Adipocyte (in vitro differentiated cells): Measurements from ENCODE around the gene BRPF1.
"Not testable (repeated sequence)": the region's sequence is repeated elsewhere in the genome, so short reads cannot be mapped to it uniquely, and the experiment has no call there.

Experiments
- DNase-seq: peaks from one replicate; pipeline ENCODE4 v3.0.0-alpha.2; 2015; ENCODE audit warnings: low read depth
- H3K27me3 ChIP-seq: replicated peaks from 2 replicates; pipeline ENCODE4 v1.7.0; 2013; ENCODE audit warnings: mild to moderate bottlenecking, low read length, moderate library complexity; ENCODE audit not compliant: control insufficient read depth, insufficient read depth
- H3K36me3 ChIP-seq: 2 replicates; pipeline ENCODE4 v1.7.0; 2013; ENCODE audit warnings: low read length, mild to moderate bottlenecking, moderate library complexity; ENCODE audit not compliant: control insufficient read depth, insufficient read depth, severe bottlenecking
- H3K4me1 ChIP-seq: 2 replicates; pipeline ENCODE4 v1.7.0; 2013; ENCODE audit warnings: mild to moderate bottlenecking, low read length, moderate library complexity; ENCODE audit not compliant: control insufficient read depth, insufficient read depth
- H3K4me3 ChIP-seq: 2 replicates; pipeline ENCODE4 v1.7.0; 2013; ENCODE audit warnings: mild to moderate bottlenecking, low read length, moderate library complexity
- H3K9ac ChIP-seq: 2 replicates; pipeline ENCODE4 v1.7.0; 2013; ENCODE audit warnings: mild to moderate bottlenecking, low read length, moderate library complexity
- H3K9me3 ChIP-seq: 2 replicates; pipeline ENCODE4 v1.7.0; 2013; ENCODE audit warnings: mild to moderate bottlenecking, low read length, moderate library complexity; ENCODE audit not compliant: control insufficient read depth

Gene BRPF1

DNA sequence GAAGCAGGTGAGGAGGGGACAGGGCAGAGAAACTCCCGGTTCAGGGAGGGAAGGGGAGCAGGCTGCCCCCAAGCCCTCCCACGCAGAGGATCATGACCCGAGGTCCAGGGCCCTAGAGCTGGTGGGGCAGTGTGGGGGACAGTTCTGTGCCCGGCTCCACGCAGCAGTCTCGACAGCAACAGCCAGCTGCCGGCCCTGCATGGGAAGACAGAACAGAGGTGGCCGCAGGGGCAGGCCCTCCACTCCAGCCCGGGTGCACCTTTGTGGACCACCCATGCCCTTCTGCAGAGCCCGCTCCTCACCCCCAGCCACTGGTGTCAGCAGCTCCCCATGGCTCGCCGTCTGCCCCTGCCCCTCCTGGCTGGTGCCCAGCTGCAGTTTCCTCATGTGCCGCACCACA is 25.9 kb downstream of the BRPF1 start:
- peaks cover 68% of the 10 kb centered on the region for H3K36me3 ChIP-seq
- no peaks in the 10 kb centered on the region for H3K9me3 ChIP-seq
- no peak overlapping the region for H3K4me3 ChIP-seq
- H3K27me3 ChIP-seq, result no peaks in the 10 kb centered on the region
- no peak overlapping the region for H3K9ac ChIP-seq
- no peak for DNase-seq
- peaks cover 7% of the 10 kb centered on the region for H3K4me1 ChIP-seq

DNA sequence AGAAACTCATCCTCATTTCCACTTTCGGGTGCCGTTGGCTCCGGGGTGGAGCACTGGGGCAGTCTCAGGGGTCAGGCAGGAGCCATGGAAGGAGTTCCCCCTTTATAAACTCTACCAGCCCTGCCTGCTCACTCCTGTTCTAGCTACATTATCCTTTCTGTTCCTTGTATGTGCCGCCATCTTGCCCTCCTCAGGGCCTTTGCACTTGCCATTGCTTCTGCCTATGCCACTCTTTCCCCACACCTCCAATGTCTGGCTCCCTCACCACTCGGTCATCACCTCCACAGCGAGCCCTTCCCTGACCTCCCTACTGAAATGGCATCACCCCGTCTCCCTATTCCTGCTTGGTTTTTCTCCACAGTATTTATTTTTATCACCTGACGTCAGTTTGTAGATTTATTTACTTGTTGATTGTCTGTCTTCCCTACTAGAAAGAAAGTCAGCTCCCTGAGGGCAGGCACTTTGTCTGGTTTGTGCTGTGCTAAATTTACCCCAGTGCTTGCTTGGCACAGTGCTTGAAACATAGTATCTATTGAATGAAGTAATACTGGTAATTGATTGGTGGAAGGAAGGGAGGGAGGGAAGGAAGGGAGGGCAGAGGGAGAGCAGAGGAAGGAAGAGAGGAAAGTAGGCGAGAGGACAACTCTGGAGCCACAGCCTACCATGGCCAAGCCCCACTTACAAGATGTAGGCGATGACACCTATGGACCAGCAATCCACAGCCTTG is 29.4 kb downstream of the BRPF1 start:
- Histone ChIP-seq H3K36me3 (peaks cover 80% of the 10 kb centered on the region), H3K4me3 (no peak overlapping the region), H3K27me3 (no peaks in the 10 kb centered on the region), H3K9me3 (no peaks in the 10 kb centered on the region), H3K9ac (no peak overlapping the region), H3K4me1 (no peaks in the 10 kb centered on the region)
- DNase-seq, result no peak

DNA sequence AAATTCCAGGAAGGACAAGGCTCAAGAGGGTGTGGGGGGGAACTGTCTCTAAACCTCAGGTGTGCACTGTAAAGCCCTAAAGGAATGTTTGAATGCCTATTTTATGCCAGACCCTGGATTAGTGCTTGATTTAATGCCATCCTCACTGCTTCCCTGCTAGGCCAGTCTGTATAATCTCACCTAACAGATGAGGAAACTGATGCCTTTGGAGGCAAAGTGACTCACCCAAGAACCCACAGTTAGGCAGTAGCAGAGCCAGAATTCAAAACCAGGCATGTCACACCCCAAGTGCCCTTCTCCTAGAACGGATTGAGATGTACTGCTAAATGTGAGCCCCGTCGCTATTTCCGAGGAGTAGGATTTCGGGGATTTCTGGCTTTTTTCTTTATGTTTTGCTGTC is 30.4 kb downstream of the BRPF1 start:
- no peak overlapping the region for H3K9ac ChIP-seq
- H3K4me3 ChIP-seq, result no peak overlapping the region
- peaks cover 76% of the 10 kb centered on the region for H3K36me3 ChIP-seq
- H3K9me3 ChIP-seq, result no peaks in the 10 kb centered on the region
- no peak for DNase-seq
- H3K27me3 ChIP-seq, result no peaks in the 10 kb centered on the region
- no peaks in the 10 kb centered on the region for H3K4me1 ChIP-seq

DNA sequence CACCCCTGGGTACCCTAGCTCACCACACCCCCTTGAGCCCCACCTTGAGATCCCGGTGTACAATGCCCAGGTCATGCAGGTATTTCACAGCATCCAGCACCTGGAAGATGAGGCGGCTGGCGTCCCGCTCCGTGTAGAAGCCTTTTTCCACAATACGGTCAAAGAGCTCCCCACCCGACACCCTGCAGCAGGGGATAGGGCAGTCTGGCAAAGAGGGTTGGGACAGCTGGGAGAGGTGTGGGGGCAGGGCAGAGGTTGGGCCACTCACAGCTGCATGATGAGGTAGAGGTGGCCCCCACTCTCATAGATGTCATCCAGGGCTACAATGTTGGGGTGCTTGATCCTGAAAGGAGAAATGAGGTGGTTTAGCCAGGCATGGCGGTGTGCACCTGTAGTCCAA is 31.3 kb downstream of the BRPF1 start:
- Histone ChIP-seq H3K9ac (no peak overlapping the region), H3K4me3 (no peak overlapping the region), H3K4me1 (no peaks in the 10 kb centered on the region), H3K27me3 (no peaks in the 10 kb centered on the region), H3K36me3 (peaks cover 66% of the 10 kb centered on the region), H3K9me3 (no peaks in the 10 kb centered on the region)
- DNase-seq, result no peak

DNA sequence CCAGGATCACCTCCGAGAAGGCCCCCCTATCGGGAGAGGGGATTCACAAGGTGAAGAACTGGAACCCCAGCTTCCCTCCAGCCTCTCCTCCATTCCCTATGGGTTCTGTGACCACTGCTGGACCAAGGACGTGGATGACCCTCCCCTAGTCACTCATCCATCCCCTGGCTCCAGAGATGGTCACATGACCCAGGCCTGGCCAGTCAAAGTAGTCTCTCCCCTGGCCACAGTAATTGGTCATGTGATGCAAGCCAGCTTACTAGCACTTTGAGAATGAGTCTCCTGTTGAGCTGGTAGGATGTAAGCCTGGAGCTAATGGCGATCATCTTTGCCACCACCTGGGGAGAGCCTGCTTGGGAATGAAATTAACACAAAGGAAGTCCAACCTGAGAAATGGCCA is 34.3 kb downstream of the BRPF1 start:
- Histone ChIP-seq H3K27me3 (no peaks in the 10 kb centered on the region), H3K4me3 (no peak overlapping the region), H3K9me3 (no peaks in the 10 kb centered on the region), H3K9ac (no peak overlapping the region), H3K36me3 (peaks cover 39% of the 10 kb centered on the region), H3K4me1 (peaks cover 25% of the 10 kb centered on the region)
- DNase-seq, result no peak

DNA sequence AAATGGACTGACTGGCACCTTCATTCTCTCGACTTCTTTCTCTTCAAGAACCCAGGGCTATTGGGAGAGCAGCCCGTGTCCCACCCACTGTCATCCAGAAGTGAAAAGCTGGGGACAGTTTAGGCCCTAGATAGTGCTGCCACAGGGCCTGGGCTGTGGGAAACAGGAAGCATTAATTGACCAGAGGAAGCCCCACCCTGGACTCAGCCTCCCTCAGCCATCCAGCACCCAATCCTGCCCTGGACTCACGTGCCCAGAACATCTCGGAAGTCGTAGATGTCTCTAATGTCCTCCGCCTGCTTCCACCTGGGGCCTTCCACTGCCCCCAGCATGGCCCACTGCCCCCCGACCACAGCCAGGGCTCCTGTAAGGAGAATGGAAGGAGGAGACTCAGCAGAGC is 35.9 kb downstream of the BRPF1 start:
- Histone ChIP-seq H3K9me3 (no peaks in the 10 kb centered on the region), H3K27me3 (no peaks in the 10 kb centered on the region), H3K9ac (peak overlapping the region; percentile 35), H3K4me3 (no peak overlapping the region), H3K36me3 (peaks cover 23% of the 10 kb centered on the region), H3K4me1 (peaks cover 36% of the 10 kb centered on the region)
- DNase-seq, result no peak

DNA sequence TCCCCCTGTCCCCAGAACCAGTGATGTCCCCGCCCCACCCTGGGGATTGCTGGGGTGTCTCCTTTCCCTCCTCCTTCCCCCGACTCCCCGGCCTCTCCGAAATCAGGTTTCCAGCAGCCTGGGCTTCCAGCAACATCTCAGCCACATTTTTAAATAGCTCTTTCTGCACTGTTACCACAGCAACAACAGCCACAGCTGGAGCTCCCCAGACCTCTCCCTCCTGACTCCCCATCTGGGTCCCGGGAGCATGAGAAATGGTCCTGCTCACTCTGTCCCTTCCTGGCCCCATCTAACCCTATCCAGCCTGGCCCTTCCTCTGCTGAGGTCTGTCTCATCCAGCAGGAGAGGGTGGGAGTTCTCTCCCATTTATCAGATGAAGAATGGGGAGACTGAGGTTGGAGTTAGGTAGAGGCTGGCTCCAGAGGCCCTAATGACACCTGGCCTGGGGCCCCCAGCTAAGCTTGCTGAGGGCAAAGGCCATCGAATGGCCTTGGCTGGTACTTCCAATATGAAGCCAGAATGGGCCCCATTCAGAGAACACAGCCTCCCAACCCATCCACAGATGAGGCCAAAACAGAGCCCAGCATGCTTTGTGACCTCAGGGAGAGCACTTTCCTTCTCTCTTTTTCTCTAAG is 36.7 kb downstream of the BRPF1 start:
- DNase-seq, result no peak
- H3K4me1 ChIP-seq, result peaks cover 39% of the 10 kb centered on the region
- H3K36me3 ChIP-seq, result peaks cover 18% of the 10 kb centered on the region
- no peaks in the 10 kb centered on the region for H3K27me3 ChIP-seq
- no peaks in the 10 kb centered on the region for H3K9me3 ChIP-seq
- peak overlapping the region; percentile 91 for H3K4me3 ChIP-seq
- H3K9ac ChIP-seq, result peak overlapping the region; percentile 93

DNA sequence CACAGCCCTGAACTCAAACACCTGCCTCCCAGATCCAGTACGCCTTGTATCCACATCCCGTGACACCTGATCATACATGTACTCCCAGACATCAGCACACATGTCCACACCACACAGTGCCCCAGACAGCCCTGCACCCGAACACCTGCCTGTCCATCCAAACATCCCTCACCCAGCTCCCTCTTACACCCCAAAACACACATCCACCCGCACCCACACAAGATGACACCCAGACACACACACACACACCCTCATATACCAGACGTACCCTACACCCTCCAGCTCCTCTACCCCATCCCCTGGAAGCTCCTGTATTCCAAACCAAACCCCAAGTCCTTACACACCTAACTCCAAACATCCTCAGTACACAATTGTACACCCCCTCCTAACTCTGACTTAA is 37.5 kb downstream of the BRPF1 start:
- H3K27me3 ChIP-seq, result no peaks in the 10 kb centered on the region
- H3K4me3 ChIP-seq, result peak overlapping the region; percentile 91

DNA sequence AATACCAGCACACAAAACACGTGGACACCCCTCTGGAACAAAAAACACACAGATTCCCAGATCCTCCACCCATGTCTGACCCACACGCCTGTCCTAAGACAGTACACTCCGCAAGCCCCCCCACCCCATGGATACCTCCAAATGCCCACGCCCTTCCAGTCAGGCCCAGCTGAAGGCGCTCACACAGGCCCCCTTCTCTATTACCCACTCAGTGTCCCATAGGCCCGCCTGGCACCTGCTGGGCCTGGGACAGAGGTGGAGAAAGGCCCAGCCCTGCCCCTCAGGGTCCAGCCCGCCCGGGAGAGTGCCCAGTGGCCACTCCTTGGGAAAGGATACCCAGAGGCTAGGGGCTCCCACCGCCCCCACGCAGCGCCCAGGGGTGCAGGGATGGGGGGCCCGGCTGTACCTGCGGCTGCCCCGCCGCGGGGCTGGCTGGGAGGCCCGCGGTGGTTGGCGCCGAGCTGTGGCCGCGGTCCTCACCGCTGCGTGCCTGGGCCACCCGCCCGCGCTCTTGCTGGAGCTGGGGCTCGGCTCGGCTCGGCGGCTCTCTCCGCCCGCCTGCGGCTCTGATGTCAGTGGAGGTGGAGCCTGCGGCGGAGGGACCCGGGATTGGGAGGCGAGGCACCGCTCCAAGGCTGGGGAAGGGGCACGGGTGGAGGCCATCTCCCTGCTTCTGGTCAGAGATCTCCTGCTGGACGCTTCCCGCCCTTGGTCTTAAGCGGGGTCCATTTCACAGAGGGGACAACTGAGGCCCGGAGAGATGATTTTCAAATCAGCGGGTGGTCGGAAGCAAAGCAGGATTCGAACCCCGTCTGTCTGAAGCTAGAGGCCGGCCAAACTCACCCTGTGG is 38.1 kb downstream of the BRPF1 start, which contains the start of gene CAMK1:
Gene CAMK1 (minus strand): TSS at position 522 of the 850 bp plus-strand sequence. CDS start 2,198 bp downstream, outside the sequence.
- peak within 1 kb of the TSS; percentile 93 for H3K9ac ChIP-seq
- H3K4me1 ChIP-seq, result peaks cover 39% of the 10 kb centered on the region
- no peaks in the 10 kb centered on the region for H3K9me3 ChIP-seq
- peak within 1 kb of the TSS; percentile 91 for H3K4me3 ChIP-seq
- peaks cover 16% of the 10 kb centered on the region for H3K36me3 ChIP-seq
- H3K27me3 ChIP-seq, result no peaks in the 10 kb centered on the region
- peak; percentile 94 for DNase-seq

More for the DNA sequence above, 37.5 kb downstream of the BRPF1 start:
- Histone ChIP-seq H3K9ac (peak overlapping the region; percentile 93), H3K9me3 (no peaks in the 10 kb centered on the region), H3K36me3 (peaks cover 18% of the 10 kb centered on the region), H3K4me1 (peaks cover 39% of the 10 kb centered on the region)
- DNase-seq, result no peak

DNA sequence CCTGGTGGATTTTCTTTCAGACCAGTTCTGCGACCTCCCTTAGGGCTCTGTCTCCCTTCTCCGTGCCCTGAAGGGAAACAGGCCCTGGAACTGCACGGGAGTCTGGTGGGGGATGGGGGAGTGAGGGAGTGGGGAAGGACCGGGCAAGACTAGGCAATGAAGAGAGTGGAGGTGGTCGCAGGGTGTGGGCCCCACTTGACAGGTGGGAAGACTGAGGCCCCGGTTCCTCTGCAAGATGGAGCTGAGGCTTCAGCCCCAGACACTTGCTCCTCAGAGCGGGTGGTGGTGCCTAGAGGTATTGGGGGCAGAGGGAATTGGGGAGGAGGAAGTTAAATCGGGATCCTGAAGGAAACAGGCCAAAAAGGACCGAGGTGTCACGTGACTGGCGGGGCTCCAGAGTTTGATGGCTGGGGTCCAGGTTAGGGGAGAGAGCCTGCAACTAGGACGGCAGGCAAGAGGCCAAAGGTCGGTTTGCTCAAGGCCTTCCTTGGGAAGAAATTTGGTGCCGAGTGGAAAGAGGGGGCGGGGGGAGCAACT is 38.8 kb downstream of the BRPF1 start:
- peaks cover 39% of the 10 kb centered on the region for H3K4me1 ChIP-seq
- no peaks in the 10 kb centered on the region for H3K9me3 ChIP-seq
- no peaks in the 10 kb centered on the region for H3K27me3 ChIP-seq
- H3K36me3 ChIP-seq, result peaks cover 12% of the 10 kb centered on the region
- peak overlapping the region; percentile 93 for H3K9ac ChIP-seq
- H3K4me3 ChIP-seq, result peak overlapping the region; percentile 91
- peak; percentile 39 for DNase-seq

DNA sequence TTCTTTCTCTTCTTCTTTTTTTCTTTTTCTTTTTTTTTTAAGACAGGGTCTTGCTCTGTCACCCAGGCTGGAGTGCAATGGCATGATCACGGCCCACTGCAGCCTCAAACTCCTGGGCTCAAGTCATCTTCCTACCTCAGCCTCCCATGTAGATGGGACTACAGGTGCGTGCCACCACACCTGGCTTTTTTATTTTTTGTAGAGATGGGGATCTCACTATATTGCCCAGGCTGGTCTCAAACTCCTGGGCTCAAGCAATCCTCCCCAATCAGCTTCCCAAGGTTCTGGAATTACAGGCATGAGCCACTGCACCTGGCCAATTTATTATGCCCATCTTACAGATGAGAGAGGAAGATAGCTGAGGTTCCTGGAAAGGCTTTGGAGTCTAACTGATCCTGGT is 39.5 kb downstream of the BRPF1 start:
- peak overlapping the region; percentile 91 for H3K4me3 ChIP-seq
- not testable (repeated sequence) for H3K36me3 ChIP-seq, DNase-seq, H3K9me3 ChIP-seq, H3K27me3 ChIP-seq
- H3K4me1 ChIP-seq, result peaks cover 39% of the 10 kb centered on the region
- peak overlapping the region; percentile 93 for H3K9ac ChIP-seq
